Retinal pigment epithelial cell (primary cell): ENCODE results near the gene MSANTD3.
A peak's percentile ranks its signal among the peaks of the same experiment; 100 is the strongest.

Source experiments
- DNase-seq: peaks from one replicate; pipeline ENCODE4 v3.0.0-alpha.2; 2010; ENCODE audit warnings: low read depth
- H3K4me3 ChIP-seq: 2 replicates; pipeline ENCODE4 v1.5.1; 2011; ENCODE audit warnings: mild to moderate bottlenecking, low read length, control low read depth, moderate library complexity
- TF ChIP-seq, protein P1 (sequence below): conservative IDR thresholded peaks from 2 replicates; pipeline ENCODE4 v1.5.1; 2011; ENCODE audit warnings: low read depth, low read length, control low read depth, inconsistent platforms

MSANTD3 gene

DNA sequence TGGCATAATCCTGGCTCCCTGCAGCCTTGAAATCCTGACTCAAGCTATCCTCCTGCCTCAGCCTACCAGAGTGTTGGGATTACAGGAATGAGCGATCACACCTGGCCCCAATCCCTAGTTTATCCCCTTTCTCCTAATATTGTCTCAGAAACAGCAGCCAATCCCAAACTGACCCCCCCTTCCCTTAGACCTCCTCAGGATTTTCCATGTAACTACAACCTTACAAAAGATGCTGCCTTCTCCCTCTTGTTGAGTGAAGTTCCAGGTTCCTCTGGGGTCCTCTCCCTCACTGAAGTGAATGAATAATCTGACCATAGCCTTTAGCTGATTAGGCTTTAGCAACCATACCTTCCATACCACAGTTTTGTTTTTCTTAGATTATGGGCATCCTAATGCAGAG lies 25.9 kb upstream of the MSANTD3 start:
- H3K4me3 ChIP-seq, result no peak overlapping the region
- DNase-seq, result no peak
- TF ChIP-seq, protein P1, sequence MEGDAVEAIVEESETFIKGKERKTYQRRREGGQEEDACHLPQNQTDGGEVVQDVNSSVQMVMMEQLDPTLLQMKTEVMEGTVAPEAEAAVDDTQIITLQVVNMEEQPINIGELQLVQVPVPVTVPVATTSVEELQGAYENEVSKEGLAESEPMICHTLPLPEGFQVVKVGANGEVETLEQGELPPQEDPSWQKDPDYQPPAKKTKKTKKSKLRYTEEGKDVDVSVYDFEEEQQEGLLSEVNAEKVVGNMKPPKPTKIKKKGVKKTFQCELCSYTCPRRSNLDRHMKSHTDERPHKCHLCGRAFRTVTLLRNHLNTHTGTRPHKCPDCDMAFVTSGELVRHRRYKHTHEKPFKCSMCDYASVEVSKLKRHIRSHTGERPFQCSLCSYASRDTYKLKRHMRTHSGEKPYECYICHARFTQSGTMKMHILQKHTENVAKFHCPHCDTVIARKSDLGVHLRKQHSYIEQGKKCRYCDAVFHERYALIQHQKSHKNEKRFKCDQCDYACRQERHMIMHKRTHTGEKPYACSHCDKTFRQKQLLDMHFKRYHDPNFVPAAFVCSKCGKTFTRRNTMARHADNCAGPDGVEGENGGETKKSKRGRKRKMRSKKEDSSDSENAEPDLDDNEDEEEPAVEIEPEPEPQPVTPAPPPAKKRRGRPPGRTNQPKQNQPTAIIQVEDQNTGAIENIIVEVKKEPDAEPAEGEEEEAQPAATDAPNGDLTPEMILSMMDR, result no peak

DNA sequence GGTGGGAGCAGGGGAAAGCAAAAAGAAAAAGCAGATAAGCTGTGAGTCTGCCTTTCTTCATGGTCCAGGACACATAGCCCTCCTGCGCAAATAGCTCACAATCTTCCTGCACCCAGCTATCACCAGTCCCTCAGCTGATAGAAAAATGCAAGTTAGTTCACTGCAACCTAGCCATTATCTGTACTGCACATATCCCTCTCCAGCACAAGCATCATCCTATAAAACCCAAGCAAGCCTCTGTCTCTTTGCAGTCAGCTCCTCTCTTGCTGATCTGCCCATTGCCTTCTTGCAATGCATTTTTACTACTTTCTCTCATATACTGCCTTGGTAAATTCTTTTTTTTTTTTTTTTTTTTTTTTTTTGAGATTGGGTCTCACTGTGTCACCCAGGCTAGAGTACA lies 20.0 kb upstream of the MSANTD3 start:
- TF ChIP-seq, protein P1, result no peak

DNA sequence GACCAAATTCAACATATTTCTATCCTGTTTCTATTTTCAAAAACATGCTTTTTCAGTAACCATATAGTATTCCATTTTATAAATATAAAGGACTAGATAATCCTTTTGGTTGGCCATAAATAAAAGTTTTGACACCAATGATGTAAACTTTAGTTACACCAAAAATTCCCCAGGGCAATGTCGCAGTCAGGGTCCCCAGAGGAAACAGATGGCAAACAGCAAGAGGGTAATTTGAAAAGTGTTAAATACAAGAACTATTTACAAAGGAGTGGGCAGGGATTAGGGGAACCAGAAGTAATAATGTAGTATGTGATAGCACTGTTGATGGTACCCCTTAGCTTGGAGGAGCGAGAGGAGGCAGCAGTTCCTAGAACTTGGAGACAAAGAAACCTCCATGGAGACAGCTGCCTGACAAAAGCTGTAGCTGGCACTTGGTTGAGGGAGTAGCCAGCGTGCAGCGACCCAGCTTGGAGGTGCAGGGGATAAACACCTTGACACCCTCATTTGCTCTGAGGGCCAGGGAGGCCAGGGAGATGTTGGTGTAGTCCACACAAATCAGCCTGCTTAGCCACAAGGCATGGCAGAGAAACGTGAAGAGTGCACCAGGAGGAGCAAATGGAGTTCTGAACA lies 18.3 kb upstream of the MSANTD3 start:
- no peak overlapping the region for H3K4me3 ChIP-seq
- TF ChIP-seq, protein P1, result no peak
- DNase-seq, result no peak

More for the DNA sequence above, 20.0 kb upstream of the MSANTD3 start:
- DNase-seq, result no peak
- H3K4me3 ChIP-seq, result no peak overlapping the region

DNA sequence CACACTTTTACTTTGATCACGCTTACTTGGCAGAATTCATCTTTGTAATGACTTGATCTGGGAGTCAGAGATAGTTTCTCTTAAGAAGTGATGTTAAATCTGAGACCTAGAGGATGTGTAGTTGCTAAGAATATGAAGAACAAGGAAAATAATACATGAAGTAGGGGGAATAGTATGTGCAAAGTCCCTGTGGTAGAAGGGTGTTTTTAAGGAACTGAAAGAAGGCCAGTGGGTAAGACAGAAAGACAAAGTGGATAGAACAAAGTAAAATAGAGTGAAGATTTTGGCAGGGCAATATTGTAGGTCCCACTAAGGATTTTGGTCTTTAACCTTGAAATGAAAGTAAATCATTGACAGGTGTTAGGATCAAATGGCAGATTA lies 17.8 kb upstream of the MSANTD3 start:
- TF ChIP-seq, protein P1, result no peak
- H3K4me3 ChIP-seq, result no peak overlapping the region
- DNase-seq, result no peak

DNA sequence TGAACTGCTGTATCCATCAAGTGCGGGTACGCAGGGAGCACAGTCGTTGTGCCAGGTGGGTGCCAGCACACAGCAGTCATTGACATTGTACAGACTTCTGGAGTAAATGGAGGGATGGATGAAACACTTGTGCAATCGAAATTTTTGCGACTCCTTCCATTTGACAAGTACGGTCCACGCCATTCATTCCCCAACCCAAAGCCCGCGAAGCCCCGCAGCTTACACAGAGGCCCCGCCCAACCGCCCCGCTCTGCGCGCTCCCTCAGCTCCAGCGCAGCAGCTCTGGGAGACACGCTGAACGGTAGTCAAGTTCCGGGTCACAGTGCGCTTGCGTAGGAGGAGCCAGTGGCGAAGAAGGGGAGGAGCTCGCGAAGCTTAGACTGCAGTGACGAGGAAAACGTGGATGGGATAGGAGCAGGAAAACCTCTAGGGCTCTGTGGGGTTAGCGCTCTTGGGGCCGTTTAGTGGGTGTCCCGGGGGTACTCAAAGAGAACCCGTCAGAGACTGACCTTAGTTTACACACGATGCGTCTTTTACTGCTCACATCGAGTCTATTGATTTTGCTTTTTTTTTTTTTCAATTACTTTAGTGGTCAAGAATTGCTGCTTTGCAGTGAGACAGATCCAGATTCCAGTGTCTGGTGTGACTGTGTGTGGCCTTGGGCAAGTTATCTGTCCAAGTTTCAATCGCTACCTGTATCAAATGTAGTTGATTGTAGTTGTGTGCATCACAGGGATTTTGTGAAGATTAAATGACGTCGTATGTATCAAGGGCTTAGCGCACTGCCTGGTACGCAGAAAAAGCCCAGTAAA lies 15.3 kb upstream of the MSANTD3 start:
- TF ChIP-seq, protein P1, result no peak
- peak; percentile 79 for DNase-seq
- H3K4me3 ChIP-seq, result peak overlapping the region; percentile 67

DNA sequence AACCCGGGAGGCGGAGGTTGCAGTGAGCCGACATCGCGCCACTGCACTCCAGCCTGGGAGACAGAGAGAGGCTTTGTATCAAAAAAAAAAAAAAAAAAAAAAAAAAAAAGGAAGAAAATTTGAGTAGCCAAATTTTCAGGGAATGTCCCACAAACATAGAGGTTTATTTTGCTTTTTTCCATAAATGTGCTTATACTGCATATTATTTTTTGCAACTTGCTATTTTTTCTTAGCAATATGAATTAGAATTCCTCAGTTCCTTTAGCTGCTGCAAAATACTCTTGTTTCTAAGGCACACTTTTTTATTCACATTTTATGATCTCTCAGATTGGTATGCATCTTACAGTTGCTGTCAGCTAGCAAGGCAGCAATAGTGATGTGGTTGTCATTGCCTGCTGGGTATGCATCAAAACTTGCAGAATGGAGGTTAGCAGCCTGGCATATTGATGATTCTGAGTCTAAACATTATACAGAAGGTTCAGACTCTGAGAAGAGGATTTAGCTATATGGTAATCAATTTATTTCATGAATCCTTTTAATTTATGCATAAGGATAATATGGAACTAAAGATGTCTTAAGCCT lies 13.0 kb upstream of the MSANTD3 start:
- H3K4me3 ChIP-seq, result no peak overlapping the region
- TF ChIP-seq, protein P1, result no peak
- no peak for DNase-seq

DNA sequence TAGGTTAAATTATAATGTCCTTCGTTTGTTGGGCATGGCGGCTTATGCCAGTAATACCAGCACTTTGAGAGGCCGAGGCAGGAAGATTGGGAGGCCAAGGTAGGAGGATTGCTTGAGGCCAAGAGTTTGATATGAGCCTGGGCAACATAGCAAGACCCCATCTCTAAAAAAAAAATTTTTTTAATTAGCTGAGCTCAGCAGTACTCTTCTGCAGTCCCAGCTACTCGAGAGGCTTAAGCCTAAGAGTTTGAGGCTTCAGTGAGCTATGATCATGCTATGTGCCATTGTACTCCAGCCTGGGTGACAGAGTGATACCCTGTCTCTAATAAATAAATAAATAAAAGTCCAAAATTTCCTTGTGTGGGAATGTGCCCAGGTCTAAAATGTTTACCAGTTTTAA lies 9.1 kb upstream of the MSANTD3 start:
- H3K4me3 ChIP-seq, result no peak overlapping the region
- no peak for DNase-seq
- TF ChIP-seq, protein P1, result no peak
